IgD-negative memory B cell (primary cell): ENCODE results near the gene BANP. TPM values are rescaled to one million over a fixed set of nuclear protein-coding genes. Genes with fewer than 3 reads are reported as not detected.

Source experiments
- H3K27ac Mint-ChIP-seq, 3 donors: one replicate each; pipeline ENCODE4 v1.8.0; 2020 to 2022; ENCODE audit warnings: mild to moderate bottlenecking in 3 of 3, mixed read lengths in 3 of 3, moderate library complexity in 1 of 3
- H3K27me3 Mint-ChIP-seq: one replicate; pipeline ENCODE4 v1.8.0; 2021; ENCODE audit warnings: mixed read lengths
- H3K36me3 Mint-ChIP-seq: one replicate; pipeline ENCODE4 v1.8.0; 2020; ENCODE audit warnings: mild to moderate bottlenecking, mixed read lengths
- H3K4me1 Mint-ChIP-seq, 3 donors: one replicate each; pipeline ENCODE4 v1.8.0; 2020 to 2022; ENCODE audit warnings: mixed read lengths in 3 of 3, mild to moderate bottlenecking in 1 of 3
- H3K4me3 Mint-ChIP-seq, 4 donors: one replicate each; pipeline ENCODE4 v1.8.0; 2020 to 2022; ENCODE audit warnings: mild to moderate bottlenecking in 4 of 4, mixed read lengths in 4 of 4, moderate library complexity in 3 of 4
- H3K9me3 Mint-ChIP-seq, 3 donors: one replicate each; pipeline ENCODE4 v1.8.0; 2020 to 2021; ENCODE audit warnings: mixed read lengths in 3 of 3, mild to moderate bottlenecking in 1 of 3
- polyA plus RNA-seq: library from polyadenylated mRNA; unstranded; fragments of 300-500 nt; fragmentation: Illumina TruSeq; gene quantifications from one replicate; pipeline ENCODE4 v1.2.3, GENCODE V29; 2021

BANP gene
- polyA plus RNA-seq, 1 donor from 2014 or later = 37.3 TPM

DNA sequence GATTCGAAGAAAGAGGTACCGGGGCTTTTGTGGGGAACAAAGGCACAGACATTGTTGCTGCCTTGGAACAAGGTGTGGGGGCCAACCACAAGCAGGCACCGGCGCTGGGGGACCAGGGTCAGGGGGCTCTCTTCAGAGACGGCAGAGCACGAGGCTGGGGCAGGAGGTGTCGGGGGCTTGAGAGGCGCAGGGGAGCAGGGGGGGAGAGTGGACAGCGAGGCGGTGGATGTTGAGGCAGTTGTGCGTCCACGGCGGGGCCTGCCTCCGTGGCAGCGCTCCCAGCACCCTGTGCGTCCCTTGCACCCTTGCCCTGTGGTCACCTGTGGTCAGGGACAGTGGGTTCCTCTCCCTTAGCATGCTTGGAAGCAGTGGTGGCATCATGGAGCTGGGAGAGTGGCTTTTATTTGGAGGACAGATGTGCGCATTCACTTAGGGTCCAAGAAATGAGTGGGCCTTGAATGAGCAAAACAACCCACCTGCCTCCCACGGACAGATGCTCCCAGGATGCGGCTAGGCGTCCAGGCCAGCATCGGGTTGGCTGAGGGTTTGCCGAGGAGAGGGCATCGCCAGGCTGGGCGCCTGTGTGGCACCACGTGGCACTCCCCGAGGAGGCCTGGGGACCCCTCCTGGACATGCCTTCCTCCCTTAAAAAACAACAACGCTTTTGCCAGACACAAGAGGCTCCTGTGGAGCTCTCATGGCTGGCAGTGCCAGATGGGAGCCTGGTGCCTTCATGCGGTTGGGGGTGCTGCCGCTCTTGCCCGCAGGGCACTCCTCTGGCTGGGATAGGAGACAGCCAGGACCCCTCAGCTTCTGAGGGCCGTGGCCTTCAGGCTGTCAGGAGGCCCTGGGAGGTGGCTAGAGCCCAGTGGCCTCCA is 113.0 kb downstream of the BANP start:
- Mint-ChIP-seq H3K4me1 (peaks cover 5 to 7% (median 7%) of the 10 kb centered on the region in 3 donors), H3K9me3 (no peaks in the 10 kb centered on the region), H3K36me3 (peaks cover 6% of the 10 kb centered on the region), H3K4me3 (no peak overlapping the region), H3K27ac (peak overlapping the region in 1 of 3 donors; percentile 25), H3K27me3 (no peaks in the 10 kb centered on the region)

DNA sequence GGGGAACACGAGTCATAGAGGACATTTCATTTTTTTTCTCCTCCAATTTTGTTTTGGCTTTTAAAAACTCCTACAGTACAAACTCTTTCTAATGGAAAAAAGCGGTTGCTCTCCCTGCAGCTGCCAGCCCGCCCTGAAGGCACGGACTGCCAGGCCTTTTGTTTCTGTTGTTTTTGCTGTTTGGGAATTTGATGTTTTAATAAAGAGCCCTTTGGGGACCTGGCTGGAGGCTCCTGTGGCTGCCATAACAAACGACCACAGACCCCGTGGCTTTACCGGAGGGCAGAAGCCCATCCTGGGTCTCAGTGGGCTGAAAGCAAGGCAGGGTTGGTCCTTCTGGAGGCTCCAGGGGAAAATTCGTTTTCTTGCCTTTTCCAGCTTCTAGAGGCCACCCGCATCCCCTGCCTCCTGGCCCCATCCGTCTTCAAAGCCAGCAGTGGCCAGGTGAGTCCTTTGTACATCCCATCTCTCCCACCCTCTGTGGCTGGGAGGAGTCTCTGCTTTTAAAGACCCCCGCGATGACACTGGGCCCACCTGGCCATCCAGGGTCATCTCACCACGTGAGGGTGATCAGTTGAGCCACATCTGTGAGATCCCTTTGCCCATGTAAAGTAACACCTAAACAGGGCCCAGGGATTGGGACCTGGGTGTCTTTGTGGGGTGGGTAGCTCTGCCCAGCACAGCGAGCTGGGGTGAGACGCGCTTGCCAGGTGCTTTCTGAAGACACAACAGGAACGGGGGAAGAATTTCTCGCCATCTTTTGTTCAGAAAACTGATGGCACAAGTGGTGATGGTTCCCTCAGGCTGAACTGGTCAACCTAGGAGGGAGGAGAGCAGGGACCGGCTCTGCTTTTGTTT is 113.9 kb downstream of the BANP start:
- Mint-ChIP-seq H3K4me3 (no peak overlapping the region), H3K4me1 (peaks cover 14 to 16% (median 16%) of the 10 kb centered on the region in 3 donors), H3K27ac (no peak overlapping the region), H3K27me3 (no peaks in the 10 kb centered on the region), H3K9me3 (no peaks in the 10 kb centered on the region), H3K36me3 (peaks cover 6% of the 10 kb centered on the region)

DNA sequence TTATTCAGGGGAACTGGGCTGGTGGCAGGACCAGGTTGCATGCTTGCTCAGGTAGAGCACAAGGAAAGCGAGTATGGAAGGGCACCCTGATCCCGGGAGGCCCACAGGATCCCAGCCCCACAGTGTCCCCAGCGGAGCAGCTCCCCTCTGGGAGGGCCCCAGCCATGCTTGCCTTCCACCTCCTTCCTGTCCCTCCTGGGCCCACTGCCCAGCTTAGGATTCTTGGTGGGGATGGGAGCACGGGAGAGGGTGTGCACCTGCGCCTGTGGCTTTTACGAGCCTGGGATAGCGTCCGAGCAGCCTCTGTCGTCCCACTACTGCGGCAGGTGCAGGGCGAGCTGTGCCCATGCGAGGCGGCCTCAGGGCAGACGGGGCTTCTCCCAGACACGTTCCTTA is 114.5 kb downstream of the BANP start:
- no peaks in the 10 kb centered on the region for H3K9me3 Mint-ChIP-seq
- peaks cover 17 to 18% (median 17%) of the 10 kb centered on the region in 3 donors for H3K4me1 Mint-ChIP-seq
- H3K27me3 Mint-ChIP-seq = no peaks in the 10 kb centered on the region
- peaks cover 4% of the 10 kb centered on the region for H3K36me3 Mint-ChIP-seq
- H3K4me3 Mint-ChIP-seq = peak overlapping the region in 1 of 4 donors; percentile 22
- no peak overlapping the region for H3K27ac Mint-ChIP-seq

DNA sequence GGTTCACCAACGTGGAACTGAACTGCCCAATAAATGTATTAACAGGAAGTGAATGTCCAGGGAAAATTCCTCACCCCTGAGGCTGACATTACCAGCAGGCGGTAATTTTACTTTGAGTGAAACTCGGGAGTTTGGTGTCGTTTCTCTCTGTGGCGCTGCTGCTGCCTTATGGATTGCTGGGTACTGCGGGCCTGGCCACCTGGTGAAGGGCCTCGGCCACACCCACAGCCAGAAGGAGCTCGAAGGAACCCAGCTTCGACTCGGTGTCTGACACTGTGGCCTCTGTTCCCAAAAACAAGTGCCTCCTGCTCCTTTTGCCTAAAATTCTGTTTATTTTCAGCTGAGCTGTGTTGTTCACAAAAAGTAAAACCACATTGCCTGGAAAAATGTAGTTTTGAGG is 115.0 kb downstream of the BANP start:
- Mint-ChIP-seq H3K36me3 (peaks cover 4% of the 10 kb centered on the region), H3K4me1 (peaks cover 17 to 18% (median 17%) of the 10 kb centered on the region in 3 donors), H3K4me3 (peak overlapping the region in 2 of 4 donors; percentile 17 to 22), H3K27me3 (no peaks in the 10 kb centered on the region), H3K27ac (no peak overlapping the region), H3K9me3 (no peaks in the 10 kb centered on the region)

DNA sequence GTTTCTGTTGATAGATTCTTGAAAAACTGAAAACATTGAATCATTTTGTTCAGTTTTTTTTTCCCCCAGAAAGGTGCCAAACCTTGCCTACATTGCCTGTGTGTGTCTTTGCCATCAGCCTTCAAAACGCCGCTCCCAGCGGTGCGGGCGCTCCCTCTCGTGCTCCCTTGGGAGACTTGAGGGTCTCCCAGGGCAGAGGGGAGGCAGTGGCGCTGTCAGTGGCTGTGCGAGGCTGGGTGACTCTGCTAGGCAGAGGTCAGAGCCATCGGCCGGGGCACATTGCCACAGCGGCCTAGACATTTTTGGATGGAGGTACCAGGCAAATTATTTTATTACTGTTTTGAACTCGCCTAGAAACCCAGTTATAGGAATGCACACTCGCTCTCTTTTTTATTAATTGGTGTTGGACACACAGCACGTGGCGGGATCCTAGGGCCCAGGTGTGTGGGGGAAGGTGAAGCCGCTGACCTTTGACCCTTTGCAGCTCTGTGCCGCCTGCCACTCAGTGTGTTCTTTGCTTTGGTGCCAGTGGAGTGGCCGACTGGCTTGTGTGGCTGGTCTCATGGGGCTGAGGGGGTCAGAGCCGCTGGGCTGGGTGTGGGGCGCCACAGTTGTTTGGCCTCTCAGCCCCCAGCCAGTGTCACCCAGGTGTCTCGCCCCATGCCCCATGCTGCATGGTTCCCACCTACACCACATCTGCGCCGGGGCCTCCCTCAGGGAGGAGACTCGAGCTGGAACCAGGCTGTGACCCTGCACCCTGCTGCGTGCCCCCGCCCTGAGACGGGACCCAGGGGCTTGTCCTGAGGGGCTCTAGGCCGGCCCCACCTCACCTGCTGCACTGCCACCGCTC is 115.7 kb downstream of the BANP start:
- H3K4me1 Mint-ChIP-seq = peaks cover 17 to 18% (median 17%) of the 10 kb centered on the region in 3 donors
- H3K36me3 Mint-ChIP-seq = peaks cover 4% of the 10 kb centered on the region

DNA sequence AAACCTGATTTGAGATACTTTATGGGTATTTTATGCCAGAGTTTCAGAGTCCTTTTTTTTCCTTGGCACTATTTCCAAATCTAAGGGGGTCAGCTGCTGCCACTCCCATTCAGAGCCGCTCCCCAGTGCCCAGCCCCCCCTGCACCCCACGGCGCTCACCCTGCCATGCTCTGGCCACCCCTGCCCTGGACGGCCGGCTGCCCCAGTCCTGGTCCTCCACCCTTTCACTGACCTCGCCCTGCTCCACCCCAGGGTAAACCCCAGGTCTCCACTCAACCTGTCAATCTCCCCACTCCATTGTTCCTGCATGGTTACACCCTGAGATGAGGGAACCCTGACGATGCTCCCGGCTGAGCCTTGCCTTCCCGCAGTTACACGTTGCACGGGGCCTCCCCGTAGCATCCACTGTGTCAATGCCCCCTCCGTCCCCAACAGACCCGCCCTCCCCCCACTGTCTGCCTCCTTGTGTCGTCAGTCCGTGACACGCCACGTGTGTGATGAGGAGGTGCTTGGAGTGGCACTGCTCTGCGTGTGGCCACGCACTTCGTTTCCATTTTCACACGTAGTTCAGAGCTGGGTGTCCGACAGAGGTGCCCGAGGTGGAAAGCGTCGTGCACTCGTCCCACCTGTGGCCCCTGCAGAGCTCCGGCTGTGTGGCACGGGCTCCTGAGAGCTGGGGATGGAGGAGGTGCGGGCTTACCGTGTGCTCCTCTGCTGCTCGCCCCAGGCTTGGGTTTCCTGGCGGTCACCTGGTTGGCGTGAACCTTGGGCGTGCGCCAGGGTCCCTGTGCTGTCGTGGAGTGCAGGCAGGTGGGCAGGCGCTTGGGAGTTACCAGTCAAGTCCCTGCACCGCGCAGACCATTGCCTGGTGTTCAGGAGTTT is 116.5 kb downstream of the BANP start:
- peak overlapping the region; percentile 53 to 94 (median 82) for H3K27ac Mint-ChIP-seq
- H3K27me3 Mint-ChIP-seq = no peaks in the 10 kb centered on the region
- no peak overlapping the region for H3K4me3 Mint-ChIP-seq
- peaks cover 4% of the 10 kb centered on the region for H3K36me3 Mint-ChIP-seq
- peaks cover 17 to 18% (median 17%) of the 10 kb centered on the region in 3 donors for H3K4me1 Mint-ChIP-seq
- H3K9me3 Mint-ChIP-seq = no peaks in the 10 kb centered on the region

More for the DNA sequence above, 115.7 kb downstream of the BANP start:
- Mint-ChIP-seq H3K27ac (peak overlapping the region; percentile 71 to 82 (median 80)), H3K9me3 (no peaks in the 10 kb centered on the region), H3K4me3 (peak overlapping the region in 1 of 4 donors; percentile 36), H3K27me3 (no peaks in the 10 kb centered on the region)

DNA sequence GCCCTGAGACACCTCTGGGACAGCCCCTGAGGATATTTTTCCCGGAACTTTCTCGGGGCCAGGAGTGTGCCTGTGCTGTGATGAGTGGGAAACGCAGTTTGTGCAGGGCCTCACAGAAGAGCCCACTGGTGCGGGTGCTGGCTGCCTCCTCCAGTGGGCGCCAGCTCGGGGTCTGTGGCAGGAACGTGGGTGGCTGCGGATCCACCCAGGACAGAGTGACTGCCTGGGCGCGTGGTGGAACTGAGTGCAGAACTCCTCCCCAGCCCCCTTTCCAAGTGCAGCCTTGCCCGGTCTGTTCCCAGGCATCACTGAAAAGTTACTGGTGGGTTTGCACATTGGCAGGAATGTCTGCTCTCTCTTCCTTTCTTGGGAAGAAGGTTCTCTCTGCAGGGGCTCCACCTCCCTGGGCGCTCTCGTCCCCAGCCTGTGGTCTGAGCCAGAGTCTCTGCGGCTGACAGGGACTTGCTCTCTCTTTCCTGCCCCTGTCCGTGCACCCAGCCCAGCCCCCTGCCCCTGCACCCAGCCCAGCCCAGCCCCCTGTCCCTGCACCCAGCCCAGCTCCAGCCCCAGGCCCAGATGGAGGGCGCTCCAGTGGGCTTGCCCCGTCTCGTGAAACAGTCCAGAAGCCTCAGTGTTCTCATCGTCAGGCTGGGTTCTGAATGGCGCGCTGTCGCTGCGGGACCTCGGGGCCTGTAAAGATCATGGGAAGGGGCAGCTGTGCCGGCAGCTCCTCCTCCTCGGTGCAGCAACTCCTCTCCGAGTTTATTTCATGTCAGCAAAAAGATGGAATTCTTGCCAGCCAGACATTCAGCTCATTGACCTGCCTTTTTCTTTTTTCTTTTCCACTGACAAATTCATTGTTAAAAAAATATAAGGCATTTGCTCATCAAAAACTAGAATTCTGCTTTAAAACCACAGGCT is 117.5 kb downstream of the BANP start:
- Mint-ChIP-seq H3K4me3 (peak overlapping the region; percentile 68 to 96 (median 73)), H3K27me3 (no peaks in the 10 kb centered on the region)

DNA sequence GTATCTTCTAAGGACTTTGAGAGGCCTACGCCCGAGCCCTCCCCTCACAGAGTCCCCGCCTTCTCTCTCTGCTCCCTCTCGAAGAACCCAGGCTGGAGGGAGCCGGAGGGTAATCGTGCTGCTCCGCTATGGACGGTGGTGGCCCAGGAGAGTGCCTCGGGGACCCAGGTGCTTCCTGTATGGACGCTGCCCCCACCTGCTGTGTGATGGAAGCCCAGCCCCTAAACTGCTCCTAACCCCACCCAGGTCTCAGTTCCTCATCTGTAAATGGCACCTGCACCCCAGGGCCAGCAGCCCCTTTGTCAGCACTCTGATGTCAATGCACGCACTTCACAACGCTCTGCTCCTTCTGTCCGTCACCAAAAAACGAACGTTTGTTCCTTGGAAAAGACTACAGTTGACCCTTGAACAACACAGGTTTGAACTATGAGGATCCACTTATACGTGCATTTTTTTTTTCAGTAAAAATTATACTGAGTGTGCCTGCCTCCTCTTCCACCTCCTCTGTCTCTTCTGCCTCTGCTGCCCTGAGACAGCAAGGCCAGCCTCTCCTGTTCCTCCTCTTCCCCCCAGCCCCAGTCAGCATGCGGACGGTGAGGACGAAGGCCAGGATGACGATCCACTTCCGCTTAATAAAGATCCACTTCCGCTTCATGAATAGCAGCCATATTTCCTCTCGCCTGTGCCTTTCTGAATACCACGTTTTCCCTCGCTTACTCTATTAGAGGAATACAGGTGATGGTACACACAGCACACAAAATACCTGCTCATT is 118.3 kb downstream of the BANP start:
- no peaks in the 10 kb centered on the region for H3K9me3 Mint-ChIP-seq
- H3K27ac Mint-ChIP-seq = peak overlapping the region; percentile 94 to 98 (median 95)
- peaks cover 6% of the 10 kb centered on the region for H3K36me3 Mint-ChIP-seq
- H3K4me1 Mint-ChIP-seq = peaks cover 17 to 19% (median 18%) of the 10 kb centered on the region in 3 donors
- H3K27me3 Mint-ChIP-seq = no peaks in the 10 kb centered on the region
- H3K4me3 Mint-ChIP-seq = peak overlapping the region; percentile 68 to 96 (median 73)

More for the DNA sequence above, 117.5 kb downstream of the BANP start:
- no peaks in the 10 kb centered on the region for H3K9me3 Mint-ChIP-seq
- H3K36me3 Mint-ChIP-seq = peaks cover 7% of the 10 kb centered on the region
- H3K27ac Mint-ChIP-seq = peak overlapping the region; percentile 94 to 98 (median 95)
- peaks cover 17 to 18% (median 17%) of the 10 kb centered on the region in 3 donors for H3K4me1 Mint-ChIP-seq

DNA sequence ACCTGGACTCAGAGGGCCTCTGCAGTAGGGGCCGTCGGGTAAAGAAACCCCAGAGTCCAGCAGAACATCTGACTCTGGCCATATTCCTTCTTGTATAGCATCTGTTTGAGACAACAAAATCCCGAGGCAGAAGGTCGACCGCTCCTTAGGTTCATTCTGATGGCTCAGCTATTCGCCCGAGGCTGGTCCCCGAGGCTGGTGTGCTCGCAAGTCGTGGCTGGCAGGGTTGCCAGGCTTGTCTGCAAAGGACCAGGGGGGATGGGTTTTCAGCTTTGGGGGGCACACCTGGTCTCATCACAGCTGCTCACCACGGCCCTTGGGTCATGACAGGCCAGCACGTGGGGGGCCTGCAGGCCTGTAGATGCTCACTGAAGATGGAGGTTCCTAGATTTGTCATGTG is 119.1 kb downstream of the BANP start:
- Mint-ChIP-seq H3K4me1 (peaks cover 17 to 19% (median 18%) of the 10 kb centered on the region in 3 donors), H3K36me3 (peaks cover 6% of the 10 kb centered on the region), H3K27ac (peak overlapping the region; percentile 94 to 98 (median 95)), H3K4me3 (peak overlapping the region in 2 of 4 donors; percentile 72 to 78), H3K27me3 (no peaks in the 10 kb centered on the region), H3K9me3 (no peaks in the 10 kb centered on the region)

DNA sequence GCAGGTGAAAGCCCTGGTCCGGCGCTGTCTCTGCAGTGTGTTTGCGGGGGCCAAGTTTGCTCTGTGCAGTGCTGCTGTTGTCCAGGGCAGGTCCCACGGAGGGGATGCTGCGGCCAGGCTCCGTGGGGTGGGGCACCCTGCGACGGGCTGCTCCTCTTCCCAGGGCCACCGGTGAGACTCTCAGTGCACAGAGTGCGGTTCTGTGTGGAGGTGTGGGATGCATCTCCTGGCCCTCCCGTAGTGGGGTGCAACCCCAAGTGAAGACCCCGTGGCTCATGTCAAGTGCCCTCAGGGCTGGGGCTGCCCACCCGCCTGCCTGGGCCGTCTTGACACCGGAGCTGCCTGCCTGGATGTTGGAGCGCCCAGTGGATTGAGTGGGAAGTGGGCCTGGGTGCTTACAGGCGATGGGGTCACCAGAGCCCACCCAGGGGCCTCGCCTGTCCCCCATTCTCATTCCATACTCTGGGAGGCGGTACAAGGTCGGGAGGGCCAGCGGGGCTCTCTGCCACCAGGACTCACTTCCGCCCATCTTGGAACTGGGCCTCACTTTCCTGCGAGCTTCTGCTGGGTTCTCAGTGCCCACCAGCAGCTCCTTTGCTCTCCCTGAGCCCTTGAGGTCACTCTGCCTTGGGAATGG is 119.9 kb downstream of the BANP start:
- H3K36me3 Mint-ChIP-seq = peaks cover 6% of the 10 kb centered on the region
- peak overlapping the region in 2 of 3 donors; percentile 16 to 66 for H3K27ac Mint-ChIP-seq
- H3K4me1 Mint-ChIP-seq = peaks cover 17 to 19% (median 18%) of the 10 kb centered on the region in 3 donors
- H3K9me3 Mint-ChIP-seq = no peaks in the 10 kb centered on the region
- H3K4me3 Mint-ChIP-seq = peak overlapping the region in 1 of 4 donors; percentile 37
- no peaks in the 10 kb centered on the region for H3K27me3 Mint-ChIP-seq

DNA sequence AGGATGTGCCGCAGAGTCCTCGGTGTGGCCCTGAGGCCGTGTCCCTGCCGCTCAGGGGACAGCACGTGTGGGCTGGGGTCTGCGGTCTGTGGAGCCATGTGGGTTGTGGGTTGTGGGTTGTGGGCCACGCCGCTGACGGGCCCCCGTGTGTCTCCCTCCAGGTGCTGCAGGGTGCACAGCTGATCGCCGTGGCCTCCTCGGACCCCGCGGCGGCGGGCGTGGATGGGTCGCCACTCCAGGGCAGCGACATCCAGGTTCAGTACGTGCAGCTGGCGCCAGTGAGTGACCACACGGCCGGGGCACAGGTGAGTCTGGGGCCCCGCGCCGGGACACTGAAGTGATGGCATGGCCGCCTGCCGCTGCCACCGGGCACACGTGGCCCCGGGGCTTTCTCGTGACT is 120.7 kb downstream of the BANP start:
- H3K9me3 Mint-ChIP-seq = no peaks in the 10 kb centered on the region
- H3K36me3 Mint-ChIP-seq = peaks cover 6% of the 10 kb centered on the region
- peaks cover 14 to 19% (median 18%) of the 10 kb centered on the region in 3 donors for H3K4me1 Mint-ChIP-seq
- H3K27me3 Mint-ChIP-seq = no peaks in the 10 kb centered on the region
- no peak overlapping the region for H3K4me3 Mint-ChIP-seq
- H3K27ac Mint-ChIP-seq = peak overlapping the region in 1 of 3 donors; percentile 66

DNA sequence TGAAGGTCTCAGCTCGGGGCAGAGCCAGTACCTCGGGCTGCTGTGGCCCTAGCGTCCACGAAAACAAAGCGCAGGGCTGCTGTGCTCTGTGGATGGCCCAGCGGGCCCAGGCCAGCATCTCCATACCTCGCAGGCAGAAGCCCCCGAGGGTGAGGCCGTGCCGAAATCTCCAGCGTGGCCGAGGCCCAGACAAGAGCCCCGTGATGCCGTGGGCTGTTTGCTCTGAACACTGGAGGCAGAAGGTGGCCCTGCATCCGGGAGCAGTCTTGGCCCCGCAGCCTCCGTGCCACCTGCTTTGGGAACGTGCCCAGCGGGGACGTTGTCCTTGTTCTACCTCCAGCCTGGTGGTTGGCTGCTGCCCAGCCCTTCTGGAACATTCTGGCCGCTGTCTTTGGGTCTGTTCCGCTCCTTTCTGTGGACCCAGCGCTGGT is 121.4 kb downstream of the BANP start:
- Mint-ChIP-seq H3K9me3 (no peaks in the 10 kb centered on the region), H3K27ac (no peak overlapping the region), H3K27me3 (no peaks in the 10 kb centered on the region), H3K4me1 (peaks cover 14 to 19% (median 17%) of the 10 kb centered on the region in 3 donors), H3K36me3 (peaks cover 6% of the 10 kb centered on the region), H3K4me3 (no peak overlapping the region)
